ENCODE data around the gene DDX49. TPM values are rescaled to one million over a fixed set of nuclear protein-coding genes. Genes with fewer than 3 reads are reported as not detected.
A peak's percentile ranks its signal among the peaks of the same experiment; 100 is the strongest.

The DDX49 gene
- total RNA-seq, 1 donor from 2014 or later, result 44.7 TPM

DNA sequence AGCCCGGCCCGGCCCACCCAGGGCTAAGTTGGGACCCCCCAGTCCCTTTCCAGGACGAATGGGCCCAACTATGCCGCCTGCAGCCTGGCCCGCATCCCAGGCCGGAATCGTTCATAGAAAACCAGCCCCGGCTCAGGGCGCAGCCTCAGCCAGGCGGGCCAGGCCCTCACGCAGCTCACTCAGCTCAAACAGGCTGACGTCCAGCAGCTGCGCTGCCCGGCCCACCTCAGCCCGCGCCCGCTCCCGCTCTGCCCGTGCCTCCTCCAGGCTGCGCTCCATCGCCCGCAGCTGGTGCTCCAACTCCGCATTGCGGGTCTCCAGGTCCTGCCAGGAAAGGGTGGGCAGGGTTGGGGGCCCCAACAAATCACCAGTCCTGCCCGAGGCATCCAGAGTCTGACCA lies 9.8 kb downstream of the DDX49 start:
- Mint-ChIP-seq H3K27ac (no peak overlapping the region), H3K27me3 (no peaks in the 10 kb centered on the region), H3K4me1 (ENCODE audit: low read depth) (no peaks in the 10 kb centered on the region), H3K36me3 (ENCODE audit: insufficient read depth) (peaks cover 17% of the 10 kb centered on the region), H3K9me3 (ENCODE audit: low read depth) (no peaks in the 10 kb centered on the region), H3K4me3 (ENCODE audit: low read depth) (no peak overlapping the region)
- no peak for DNase-seq (ENCODE audit: low spot score, unreplicated experiment)
- TF ChIP-seq, protein P1, sequence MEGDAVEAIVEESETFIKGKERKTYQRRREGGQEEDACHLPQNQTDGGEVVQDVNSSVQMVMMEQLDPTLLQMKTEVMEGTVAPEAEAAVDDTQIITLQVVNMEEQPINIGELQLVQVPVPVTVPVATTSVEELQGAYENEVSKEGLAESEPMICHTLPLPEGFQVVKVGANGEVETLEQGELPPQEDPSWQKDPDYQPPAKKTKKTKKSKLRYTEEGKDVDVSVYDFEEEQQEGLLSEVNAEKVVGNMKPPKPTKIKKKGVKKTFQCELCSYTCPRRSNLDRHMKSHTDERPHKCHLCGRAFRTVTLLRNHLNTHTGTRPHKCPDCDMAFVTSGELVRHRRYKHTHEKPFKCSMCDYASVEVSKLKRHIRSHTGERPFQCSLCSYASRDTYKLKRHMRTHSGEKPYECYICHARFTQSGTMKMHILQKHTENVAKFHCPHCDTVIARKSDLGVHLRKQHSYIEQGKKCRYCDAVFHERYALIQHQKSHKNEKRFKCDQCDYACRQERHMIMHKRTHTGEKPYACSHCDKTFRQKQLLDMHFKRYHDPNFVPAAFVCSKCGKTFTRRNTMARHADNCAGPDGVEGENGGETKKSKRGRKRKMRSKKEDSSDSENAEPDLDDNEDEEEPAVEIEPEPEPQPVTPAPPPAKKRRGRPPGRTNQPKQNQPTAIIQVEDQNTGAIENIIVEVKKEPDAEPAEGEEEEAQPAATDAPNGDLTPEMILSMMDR (IDR thresholded peaks at IDR 0.05; ENCODE audit: unreplicated experiment), result no peak

- Mint-ChIP-seq H3K4me1 (ENCODE audit: low read depth) (no peaks in the 10 kb centered on the region), H3K27me3 (no peaks in the 10 kb centered on the region), H3K9me3 (ENCODE audit: low read depth) (no peaks in the 10 kb centered on the region), H3K4me3 (ENCODE audit: low read depth) (no peak overlapping the region), H3K36me3 (ENCODE audit: insufficient read depth) (peaks cover 20% of the 10 kb centered on the region), H3K27ac (no peak overlapping the region)
- no peak for DNase-seq (ENCODE audit: low spot score, unreplicated experiment)
- TF ChIP-seq, protein P1 (IDR thresholded peaks at IDR 0.05; ENCODE audit: unreplicated experiment), result no peak
Measured at GRCh38 chr19:18931316-18932162, 12.0 kb downstream of the DDX49 start.

GRCh38 chr19:18932216-18932841 lies 12.8 kb downstream of the DDX49 start:
- peaks cover 22% of the 10 kb centered on the region for H3K36me3 Mint-ChIP-seq (ENCODE audit: insufficient read depth)

DNA sequence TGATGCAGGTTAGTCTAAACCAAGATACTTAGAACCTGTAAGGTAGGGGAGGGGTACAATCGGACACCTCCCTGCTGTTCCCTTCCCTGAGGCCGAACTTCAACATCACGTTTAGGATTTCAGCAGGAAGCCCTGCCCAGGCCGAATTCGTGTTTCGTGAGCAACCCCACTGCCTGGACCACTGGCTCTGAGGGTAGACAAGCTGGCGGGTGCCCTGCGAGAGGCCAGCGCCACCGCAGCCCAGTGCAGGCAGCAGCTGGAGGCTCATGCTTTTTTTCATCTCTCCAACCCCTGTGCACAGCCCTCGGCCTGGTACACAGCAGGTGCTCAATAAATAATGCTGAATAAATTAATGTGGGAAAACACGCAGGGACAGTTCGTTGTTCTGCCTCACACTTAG lies 13.8 kb downstream of the DDX49 start:
- Mint-ChIP-seq H3K27ac (no peak overlapping the region), H3K27me3 (no peaks in the 10 kb centered on the region), H3K4me3 (ENCODE audit: low read depth) (no peak overlapping the region), H3K36me3 (ENCODE audit: insufficient read depth) (peaks cover 24% of the 10 kb centered on the region), H3K9me3 (ENCODE audit: low read depth) (no peaks in the 10 kb centered on the region), H3K4me1 (ENCODE audit: low read depth) (no peaks in the 10 kb centered on the region)
- DNase-seq (ENCODE audit: low spot score, unreplicated experiment), result no peak
- TF ChIP-seq, protein P1 (IDR thresholded peaks at IDR 0.05; ENCODE audit: unreplicated experiment), result no peak

More at GRCh38 chr19:18932216-18932841, 12.8 kb downstream of the DDX49 start:
- Mint-ChIP-seq H3K4me3 (ENCODE audit: low read depth) (no peak overlapping the region), H3K27ac (no peak overlapping the region), H3K9me3 (ENCODE audit: low read depth) (no peaks in the 10 kb centered on the region), H3K4me1 (ENCODE audit: low read depth) (no peaks in the 10 kb centered on the region), H3K27me3 (no peaks in the 10 kb centered on the region)
- TF ChIP-seq, protein P1 (IDR thresholded peaks at IDR 0.05; ENCODE audit: unreplicated experiment), result no peak
- peak; percentile 53 for DNase-seq (ENCODE audit: low spot score, unreplicated experiment)

DNA sequence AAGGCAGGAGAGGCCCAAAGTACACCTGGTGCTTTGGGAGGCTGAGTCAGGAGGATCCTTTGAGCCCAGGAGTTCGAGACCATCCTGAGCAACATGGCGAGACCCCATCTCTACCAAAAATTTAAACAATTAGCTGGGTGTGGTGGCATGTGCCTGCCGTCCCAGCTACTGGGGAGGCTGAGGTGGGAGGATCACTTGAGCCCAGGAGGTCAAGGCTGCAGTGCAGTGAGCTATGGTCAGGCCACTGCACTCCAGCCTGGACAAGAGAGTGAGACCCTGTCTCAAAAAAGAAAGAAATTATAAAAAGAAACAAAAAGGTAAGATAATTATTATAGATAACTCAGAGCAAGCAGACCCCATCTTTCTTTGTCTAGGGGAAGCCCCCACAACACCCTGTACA lies 19.6 kb downstream of the DDX49 start:
- H3K27ac Mint-ChIP-seq, result no peak overlapping the region
- H3K27me3 Mint-ChIP-seq, result peaks cover 5% of the 10 kb centered on the region
- peak overlapping the region; percentile 89 for H3K4me3 Mint-ChIP-seq (ENCODE audit: low read depth)
- H3K36me3 Mint-ChIP-seq (ENCODE audit: insufficient read depth), result peaks cover 13% of the 10 kb centered on the region
- no peak for DNase-seq (ENCODE audit: low spot score, unreplicated experiment)
- H3K9me3 Mint-ChIP-seq (ENCODE audit: low read depth), result no peaks in the 10 kb centered on the region
- H3K4me1 Mint-ChIP-seq (ENCODE audit: low read depth), result peaks cover 5% of the 10 kb centered on the region
- TF ChIP-seq, protein P1 (IDR thresholded peaks at IDR 0.05; ENCODE audit: unreplicated experiment), result no peak

Data from progenitor cell of endocrine pancreas (in vitro differentiated cells).